ENCODE data around the gene UXT. TPM values are rescaled to one million over a fixed set of nuclear protein-coding genes. Genes with fewer than 3 reads are reported as not detected.

UXT gene
- total RNA-seq, 1 experiment from 2014 or later, result 143 TPM

- peaks cover 27% of the 10 kb centered on the region for H3K36me3 ChIP-seq (ENCODE audit: low read depth, low read length)
- no peak overlapping the region for H3K4me3 ChIP-seq (ENCODE audit: low read length)
- ATAC-seq (no peak), DNase-seq (no peak)
- no TSS peak for BruUV-seq (replicated peaks)
- no peaks in the 10 kb centered on the region for H3F3A ChIP-seq (ENCODE audit: low read length, unreplicated experiment)
- peaks cover 7% of the 10 kb centered on the region; the same call in 1 of the 2 replicates for H3K79me2 ChIP-seq (ENCODE audit: low read length)
- TF ChIP-seq CTCF (conservative IDR thresholded peaks at IDR 0.05; ENCODE audit: low read depth, low read length), result no peak
- no peak for TF ChIP-seq EZH2 (IDR thresholded peaks at IDR 0.05; ENCODE audit: low read length, unreplicated experiment)
- TF ChIP-seq EZH2phosphoT487 (IDR thresholded peaks at IDR 0.05; ENCODE audit: borderline replicate concordance, low read length), result no peak
- H2AFZ ChIP-seq (ENCODE audit: low read length), result no peak overlapping the region
- no peak overlapping the region for H3K9ac ChIP-seq (ENCODE audit: low read length)
- ChIA-PET CTCF (no interaction called here), POLR2A (ENCODE audit: unreplicated experiment) (no interaction called here)
- no peaks in the 10 kb centered on the region for H3K9me3 ChIP-seq (ENCODE audit: low read length)
- no peak overlapping the region for H3K27ac ChIP-seq (ENCODE audit: low read length)
- H4K20me1 ChIP-seq (ENCODE audit: low read length), result no peaks in the 10 kb centered on the region
- H3K4me2 ChIP-seq (ENCODE audit: low read length), result no peak overlapping the region
- H3K9me2 ChIP-seq (replicated peaks; ENCODE audit: low read length), result no peaks in the 10 kb centered on the region
- no peaks in the 10 kb centered on the region for H3K4me1 ChIP-seq (ENCODE audit: insufficient read depth, low read length)
- no peaks in the 10 kb centered on the region for H3K27me3 ChIP-seq (ENCODE audit: low read length)
- intact Hi-C loops (cut with micrococcal nuclease), result no loop called here
Observed at GRCh38 chrX:47638816-47639215, 20.2 kb downstream of the UXT start.

- no peak for DNase-seq
- Histone ChIP-seq H3K27me3 (ENCODE audit: low read length) (no peaks in the 10 kb centered on the region), H3K9ac (ENCODE audit: low read length) (no peak overlapping the region), H3K79me2 (ENCODE audit: low read length) (no peaks in the 10 kb centered on the region), H3K4me2 (ENCODE audit: low read length) (no peak overlapping the region), H3K36me3 (ENCODE audit: low read depth, low read length) (peaks cover 27% of the 10 kb centered on the region), H3K27ac (ENCODE audit: low read length) (no peak overlapping the region), H3K4me3 (ENCODE audit: low read length) (no peak overlapping the region), H4K20me1 (ENCODE audit: low read length) (no peaks in the 10 kb centered on the region), H3K9me2 (replicated peaks; ENCODE audit: low read length) (no peaks in the 10 kb centered on the region), H3F3A (ENCODE audit: low read length, unreplicated experiment) (no peaks in the 10 kb centered on the region), H3K4me1 (ENCODE audit: insufficient read depth, low read length) (no peaks in the 10 kb centered on the region), H3K9me3 (ENCODE audit: low read length) (no peaks in the 10 kb centered on the region), H2AFZ (ENCODE audit: low read length) (no peak overlapping the region)
- intact Hi-C loops (cut with micrococcal nuclease), result no loop called here
- ChIA-PET CTCF (no interaction called here), POLR2A (ENCODE audit: unreplicated experiment) (no interaction called here)
- ATAC-seq, result no peak; the same call in 1 of the 2 replicates
- no peak for TF ChIP-seq EZH2 (IDR thresholded peaks at IDR 0.05; ENCODE audit: low read length, unreplicated experiment)
- no peak for TF ChIP-seq CTCF (conservative IDR thresholded peaks at IDR 0.05; ENCODE audit: low read depth, low read length)
- TF ChIP-seq EZH2phosphoT487 (IDR thresholded peaks at IDR 0.05; ENCODE audit: borderline replicate concordance, low read length), result no peak
- BruUV-seq (replicated peaks), result no TSS peak
Observed at GRCh38 chrX:47637546-47638195, 21.3 kb downstream of the UXT start.

GRCh38 chrX:47634871-47635575, 24.0 kb downstream of the UXT start:
- ATAC-seq (no peak), DNase-seq (no peak)
- H3K9me2 ChIP-seq (replicated peaks; ENCODE audit: low read length), result no peaks in the 10 kb centered on the region
- no peak overlapping the region for H3K4me2 ChIP-seq (ENCODE audit: low read length)
- no peak for TF ChIP-seq EZH2phosphoT487 (IDR thresholded peaks at IDR 0.05; ENCODE audit: borderline replicate concordance, low read length)
- no peak for TF ChIP-seq CTCF (conservative IDR thresholded peaks at IDR 0.05; ENCODE audit: low read depth, low read length)
- TF ChIP-seq EZH2 (IDR thresholded peaks at IDR 0.05; ENCODE audit: low read length, unreplicated experiment), result no peak
- H3K9me3 ChIP-seq (ENCODE audit: low read length), result no peaks in the 10 kb centered on the region
- no peaks in the 10 kb centered on the region for H3K27me3 ChIP-seq (ENCODE audit: low read length)
- H3K79me2 ChIP-seq (ENCODE audit: low read length), result no peaks in the 10 kb centered on the region
- H3K36me3 ChIP-seq (ENCODE audit: low read depth, low read length), result peaks cover 17% of the 10 kb centered on the region
- ChIA-PET CTCF (no interaction called here), POLR2A (ENCODE audit: unreplicated experiment) (no interaction called here)
- no peak overlapping the region for H3K4me3 ChIP-seq (ENCODE audit: low read length)
- no TSS peak for BruUV-seq (replicated peaks)
- no peak overlapping the region for H2AFZ ChIP-seq (ENCODE audit: low read length)
- no peaks in the 10 kb centered on the region for H4K20me1 ChIP-seq (ENCODE audit: low read length)
- no peak overlapping the region for H3K9ac ChIP-seq (ENCODE audit: low read length)
- no peaks in the 10 kb centered on the region for H3F3A ChIP-seq (ENCODE audit: low read length, unreplicated experiment)
- H3K27ac ChIP-seq (ENCODE audit: low read length), result no peak overlapping the region
- intact Hi-C loops (cut with micrococcal nuclease), result no loop called here
- no peaks in the 10 kb centered on the region for H3K4me1 ChIP-seq (ENCODE audit: insufficient read depth, low read length)

Data from PC-3 (cell line).